Activated CD4-positive, alpha-beta T cell treated with anti-CD3 and anti-CD28 coated beads, Interleukin-2, Interleukin-4, amounts not matched to agents 100 ng/mL and 50 ng/mL, durations not matched to agents 16 hours and 8 hours (primary cell): Measurements from ENCODE around the gene ARHGAP18.

Experiments used
- DNase-seq: peaks from one replicate; pipeline ENCODE4 v3.0.0-alpha.2; 2020; ENCODE audit warnings: low spot score

ARHGAP18 gene

GRCh38 chr6:129643968-129644367 lies 66.0 kb downstream of the ARHGAP18 start:
- DNase-seq = no peak

GRCh38 chr6:129643176-129643575 lies 66.8 kb downstream of the ARHGAP18 start:
- DNase-seq = no peak

GRCh38 chr6:129642322-129642721 lies 67.7 kb downstream of the ARHGAP18 start:
- no peak for DNase-seq

GRCh38 chr6:129641344-129641743 lies 68.6 kb downstream of the ARHGAP18 start:
- no peak for DNase-seq

- DNase-seq = no peak
Observed at GRCh38 chr6:129638686-129639085, 71.3 kb downstream of the ARHGAP18 start.

- no peak for DNase-seq
Observed at GRCh38 chr6:129638055-129638684, 71.8 kb downstream of the ARHGAP18 start.

GRCh38 chr6:129637340-129638054 lies 72.5 kb downstream of the ARHGAP18 start:
- DNase-seq = no peak

GRCh38 chr6:129635396-129636130 lies 74.4 kb downstream of the ARHGAP18 start:
- DNase-seq = no peak

GRCh38 chr6:129634411-129635230 lies 75.4 kb downstream of the ARHGAP18 start:
- no peak for DNase-seq

- DNase-seq = no peak
Observed at GRCh38 chr6:129633529-129633928, 76.4 kb downstream of the ARHGAP18 start.

- no peak for DNase-seq
Observed at GRCh38 chr6:129632172-129632613, 77.8 kb downstream of the ARHGAP18 start.

GRCh38 chr6:129631070-129631469 lies 78.9 kb downstream of the ARHGAP18 start:
- no peak for DNase-seq

GRCh38 chr6:129630596-129630995 lies 79.4 kb downstream of the ARHGAP18 start:
- no peak for DNase-seq

GRCh38 chr6:129628101-129628815 lies 81.7 kb downstream of the ARHGAP18 start:
- DNase-seq = no peak

- no peak for DNase-seq
Observed at GRCh38 chr6:129624488-129624887, 85.5 kb downstream of the ARHGAP18 start.

GRCh38 chr6:129623008-129623732 lies 86.8 kb downstream of the ARHGAP18 start:
- no peak for DNase-seq

GRCh38 chr6:129621252-129621651 lies 88.7 kb downstream of the ARHGAP18 start:
- DNase-seq = peak; percentile 25

GRCh38 chr6:129620234-129620610 lies 89.8 kb downstream of the ARHGAP18 start:
- DNase-seq = no peak

GRCh38 chr6:129619579-129620233 lies 90.3 kb downstream of the ARHGAP18 start:
- DNase-seq = no peak

GRCh38 chr6:129617986-129618385 lies 92.0 kb downstream of the ARHGAP18 start:
- DNase-seq = no peak
